DOHH2 (cell line): ENCODE measurements around the gene ABCG1.

Source experiments
- EZH2phosphoT487 ChIP-seq: fragments of 200-600 bp; sonication (generic); IDR thresholded peaks from 2 replicates; pipeline ENCODE4 v1.6.1; 2017; ENCODE audit warnings: borderline replicate concordance, mild to moderate bottlenecking, antibody characterized with exemption, low read length, moderate library complexity, mixed read lengths
- TF ChIP-seq, protein P1 (sequence below): fragments of 200-600 bp; sonication (generic); IDR thresholded peaks from one replicate; pipeline ENCODE4 v1.5.1; 2014; ENCODE audit warnings: antibody characterized with exemption, mild to moderate bottlenecking, low read depth, low read length; ENCODE audit not compliant: poor library complexity, severe bottlenecking

DNA sequence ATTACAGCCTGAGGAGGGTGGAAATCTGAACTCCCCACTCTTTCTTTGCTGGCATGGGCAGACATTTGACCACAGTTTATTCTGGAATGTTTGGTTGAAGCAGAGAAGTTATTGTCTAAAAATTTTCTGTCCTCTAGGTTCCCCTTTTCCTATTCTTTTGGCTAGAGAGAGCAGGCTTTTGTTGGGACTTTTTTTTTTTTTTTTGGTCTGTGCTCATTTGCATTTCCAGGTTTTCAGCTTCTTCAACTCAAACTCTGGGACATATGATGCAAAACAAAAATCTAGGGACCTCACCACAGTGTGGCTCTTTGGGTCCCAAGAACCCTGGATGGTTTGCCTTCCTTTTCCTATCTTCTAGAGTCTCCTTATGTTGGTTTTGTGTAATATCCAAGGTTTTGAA, 10.9 kb upstream of the ABCG1 start:
- no peak for TF ChIP-seq EZH2phosphoT487
- TF ChIP-seq, protein P1, sequence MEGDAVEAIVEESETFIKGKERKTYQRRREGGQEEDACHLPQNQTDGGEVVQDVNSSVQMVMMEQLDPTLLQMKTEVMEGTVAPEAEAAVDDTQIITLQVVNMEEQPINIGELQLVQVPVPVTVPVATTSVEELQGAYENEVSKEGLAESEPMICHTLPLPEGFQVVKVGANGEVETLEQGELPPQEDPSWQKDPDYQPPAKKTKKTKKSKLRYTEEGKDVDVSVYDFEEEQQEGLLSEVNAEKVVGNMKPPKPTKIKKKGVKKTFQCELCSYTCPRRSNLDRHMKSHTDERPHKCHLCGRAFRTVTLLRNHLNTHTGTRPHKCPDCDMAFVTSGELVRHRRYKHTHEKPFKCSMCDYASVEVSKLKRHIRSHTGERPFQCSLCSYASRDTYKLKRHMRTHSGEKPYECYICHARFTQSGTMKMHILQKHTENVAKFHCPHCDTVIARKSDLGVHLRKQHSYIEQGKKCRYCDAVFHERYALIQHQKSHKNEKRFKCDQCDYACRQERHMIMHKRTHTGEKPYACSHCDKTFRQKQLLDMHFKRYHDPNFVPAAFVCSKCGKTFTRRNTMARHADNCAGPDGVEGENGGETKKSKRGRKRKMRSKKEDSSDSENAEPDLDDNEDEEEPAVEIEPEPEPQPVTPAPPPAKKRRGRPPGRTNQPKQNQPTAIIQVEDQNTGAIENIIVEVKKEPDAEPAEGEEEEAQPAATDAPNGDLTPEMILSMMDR, result no peak
